IPS DF 4.7 (cell line): ENCODE measurements around the gene PPP3R1.

Experiments used
- DNase-seq: peaks from one replicate; pipeline ENCODE4 v3.0.0-alpha.2; 2013; ENCODE audit warnings: low spot score; ENCODE audit errors: extremely low read depth

Gene PPP3R1

GRCh38 chr2:68252400-68253218, at the start of gene PPP3R1:
Gene PPP3R1 (minus strand): TSS chr2:68252532. CDS start chr2:68252127, 405 bp downstream.
- DNase-seq, result peak; percentile 33

- no peak for DNase-seq
Measured at GRCh38 chr2:68295516-68295915, 43.2 kb upstream of the PPP3R1 start.

- no peak for DNase-seq
Measured at GRCh38 chr2:68294913-68295312, 42.6 kb upstream of the PPP3R1 start.

GRCh38 chr2:68294187-68294586, 41.9 kb upstream of the PPP3R1 start:
- DNase-seq, result no peak

- DNase-seq, result no peak
Measured at GRCh38 chr2:68293755-68294154, 41.4 kb upstream of the PPP3R1 start.

GRCh38 chr2:68293024-68293423, 40.7 kb upstream of the PPP3R1 start:
- no peak for DNase-seq

- no peak for DNase-seq
Measured at GRCh38 chr2:68292108-68292710, 39.9 kb upstream of the PPP3R1 start.

GRCh38 chr2:68291314-68291713, 39.0 kb upstream of the PPP3R1 start:
- DNase-seq, result no peak

- DNase-seq, result no peak
Measured at GRCh38 chr2:68290901-68291300, 38.6 kb upstream of the PPP3R1 start.

- no peak for DNase-seq
Measured at GRCh38 chr2:68287580-68288441, 35.5 kb upstream of the PPP3R1 start.

- DNase-seq, result no peak
Measured at GRCh38 chr2:68284896-68285295, 32.6 kb upstream of the PPP3R1 start.

- DNase-seq, result no peak
Measured at GRCh38 chr2:68283419-68283812, 31.1 kb upstream of the PPP3R1 start.

GRCh38 chr2:68282811-68283418, 30.6 kb upstream of the PPP3R1 start:
- DNase-seq, result no peak

- DNase-seq, result no peak
Measured at GRCh38 chr2:68280796-68281195, 28.5 kb upstream of the PPP3R1 start.

- no peak for DNase-seq
Measured at GRCh38 chr2:68280348-68280747, 28.0 kb upstream of the PPP3R1 start.

GRCh38 chr2:68279691-68280090, 27.4 kb upstream of the PPP3R1 start:
- DNase-seq, result no peak

GRCh38 chr2:68278169-68278568, 25.8 kb upstream of the PPP3R1 start:
- DNase-seq, result no peak

- no peak for DNase-seq
Measured at GRCh38 chr2:68274022-68274421, 21.7 kb upstream of the PPP3R1 start.

- DNase-seq, result no peak
Measured at GRCh38 chr2:68272246-68272994, 20.1 kb upstream of the PPP3R1 start.

GRCh38 chr2:68266655-68267054, 14.3 kb upstream of the PPP3R1 start:
- no peak for DNase-seq

GRCh38 chr2:68263632-68264031, 11.3 kb upstream of the PPP3R1 start:
- no peak for DNase-seq
